K562 (cell line): ENCODE results near the gene JAKMIP1.

Experiments used
- RHOXF2B ChIP-seq: fragments of 250-450 bp; sonication (Bioruptor Pico); conservative IDR thresholded peaks from 2 replicates; pipeline ENCODE4 v1.5.1; 2021
- TF ChIP-seq, protein P1 (sequence below), 2 experiments: fragments of 450-650 bp; formaldehyde crosslinking in 1 of 2; IDR thresholded peaks; 2 replicates each; pipeline versions ENCODE4 v1.4.0 to v1.6.1; 2014 to 2020; ENCODE audit warnings: mild to moderate bottlenecking in 2 of 2, borderline replicate concordance in 1 of 2, low read depth in 1 of 2

DNA sequence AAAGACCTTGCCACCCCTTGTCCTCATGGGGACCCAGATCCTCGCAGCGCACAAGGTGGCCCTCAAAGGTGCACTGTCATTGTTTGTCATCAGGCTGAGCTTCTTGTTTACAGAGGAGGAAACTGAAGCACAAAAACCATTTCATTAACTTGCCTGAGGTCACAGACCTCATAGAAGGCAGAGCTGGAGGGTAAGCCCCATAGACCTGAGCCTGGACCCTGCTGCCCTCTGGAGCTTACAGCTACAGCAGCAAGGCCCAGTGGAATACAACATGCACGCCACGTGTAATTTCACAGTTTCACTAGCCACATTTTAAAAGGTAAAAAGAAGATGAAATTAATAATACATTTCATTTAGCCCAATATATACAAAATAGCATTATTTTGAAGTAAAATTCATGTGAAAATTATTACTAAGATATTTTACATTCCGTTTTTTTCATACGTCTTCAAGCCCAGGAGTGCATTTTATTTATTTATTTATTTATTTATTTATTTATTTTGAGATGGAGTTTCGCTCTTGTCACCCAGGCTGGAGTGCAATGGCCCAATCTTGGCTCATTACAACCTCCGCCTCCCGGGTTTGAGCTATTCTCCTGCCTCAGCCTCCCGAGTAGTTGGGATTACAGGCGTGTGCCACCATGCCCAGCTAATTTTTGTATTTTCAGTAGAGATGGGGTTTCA lies 8.8 kb downstream of the JAKMIP1 start:
- TF ChIP-seq, protein P1, sequence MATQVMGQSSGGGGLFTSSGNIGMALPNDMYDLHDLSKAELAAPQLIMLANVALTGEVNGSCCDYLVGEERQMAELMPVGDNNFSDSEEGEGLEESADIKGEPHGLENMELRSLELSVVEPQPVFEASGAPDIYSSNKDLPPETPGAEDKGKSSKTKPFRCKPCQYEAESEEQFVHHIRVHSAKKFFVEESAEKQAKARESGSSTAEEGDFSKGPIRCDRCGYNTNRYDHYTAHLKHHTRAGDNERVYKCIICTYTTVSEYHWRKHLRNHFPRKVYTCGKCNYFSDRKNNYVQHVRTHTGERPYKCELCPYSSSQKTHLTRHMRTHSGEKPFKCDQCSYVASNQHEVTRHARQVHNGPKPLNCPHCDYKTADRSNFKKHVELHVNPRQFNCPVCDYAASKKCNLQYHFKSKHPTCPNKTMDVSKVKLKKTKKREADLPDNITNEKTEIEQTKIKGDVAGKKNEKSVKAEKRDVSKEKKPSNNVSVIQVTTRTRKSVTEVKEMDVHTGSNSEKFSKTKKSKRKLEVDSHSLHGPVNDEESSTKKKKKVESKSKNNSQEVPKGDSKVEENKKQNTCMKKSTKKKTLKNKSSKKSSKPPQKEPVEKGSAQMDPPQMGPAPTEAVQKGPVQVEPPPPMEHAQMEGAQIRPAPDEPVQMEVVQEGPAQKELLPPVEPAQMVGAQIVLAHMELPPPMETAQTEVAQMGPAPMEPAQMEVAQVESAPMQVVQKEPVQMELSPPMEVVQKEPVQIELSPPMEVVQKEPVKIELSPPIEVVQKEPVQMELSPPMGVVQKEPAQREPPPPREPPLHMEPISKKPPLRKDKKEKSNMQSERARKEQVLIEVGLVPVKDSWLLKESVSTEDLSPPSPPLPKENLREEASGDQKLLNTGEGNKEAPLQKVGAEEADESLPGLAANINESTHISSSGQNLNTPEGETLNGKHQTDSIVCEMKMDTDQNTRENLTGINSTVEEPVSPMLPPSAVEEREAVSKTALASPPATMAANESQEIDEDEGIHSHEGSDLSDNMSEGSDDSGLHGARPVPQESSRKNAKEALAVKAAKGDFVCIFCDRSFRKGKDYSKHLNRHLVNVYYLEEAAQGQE (IDR thresholded peaks at IDR 0.05; ENCODE audit: borderline replicate concordance): no peak
- TF ChIP-seq, protein P1 (CRISPR knock-in tag; IDR thresholded peaks at IDR 0.05; ENCODE audit: low read depth): no peak
- TF ChIP-seq RHOXF2B (CRISPR knock-in tag): no peak
